Keratinocyte (primary cell): ENCODE results near the gene TNFRSF4.

Experiments used
- EZH2 ChIP-seq: IDR thresholded peaks from one replicate; pipeline ENCODE4 v1.6.1; 2012; ENCODE audit warnings: inconsistent platforms, mild to moderate bottlenecking, low read length, moderate library complexity
- TF ChIP-seq, protein P1 (sequence below), 3 experiments: IDR thresholded peaks in 1 of 3; conservative IDR thresholded peaks in 1 of 3; optimal IDR thresholded peaks in 1 of 3; 2 replicates in 2 of 3; 3 replicates in 1 of 3; pipeline versions ENCODE3 to v1.5.1; 2011; ENCODE audit warnings: low read length in 3 of 3, mild to moderate bottlenecking in 3 of 3, moderate library complexity in 2 of 3, control low read depth in 1 of 3, inconsistent platforms in 1 of 3; ENCODE audit not compliant: insufficient read depth in 2 of 3; ENCODE audit errors: extremely low read depth in 1 of 3

DNA sequence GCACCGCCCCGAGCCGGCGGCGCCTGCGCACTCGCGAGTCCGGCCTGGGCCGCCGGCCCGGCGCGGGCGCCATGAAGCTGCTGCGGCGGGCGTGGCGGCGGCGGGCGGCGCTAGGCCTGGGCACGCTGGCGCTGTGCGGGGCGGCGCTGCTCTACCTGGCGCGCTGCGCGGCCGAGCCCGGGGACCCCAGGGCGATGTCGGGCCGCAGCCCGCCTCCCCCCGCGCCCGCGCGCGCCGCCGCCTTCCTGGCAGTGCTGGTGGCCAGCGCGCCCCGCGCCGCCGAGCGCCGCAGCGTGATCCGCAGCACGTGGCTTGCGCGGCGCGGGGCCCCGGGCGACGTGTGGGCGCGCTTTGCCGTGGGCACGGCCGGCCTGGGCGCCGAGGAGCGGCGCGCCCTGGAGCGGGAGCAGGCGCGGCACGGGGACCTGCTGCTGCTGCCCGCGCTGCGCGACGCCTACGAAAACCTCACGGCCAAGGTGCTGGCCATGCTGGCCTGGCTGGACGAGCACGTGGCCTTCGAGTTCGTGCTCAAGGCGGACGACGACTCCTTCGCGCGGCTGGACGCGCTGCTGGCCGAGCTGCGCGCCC lies 18.3 kb upstream of the TNFRSF4 start, which contains the start of gene B3GALT6:
- TF ChIP-seq, protein P1, sequence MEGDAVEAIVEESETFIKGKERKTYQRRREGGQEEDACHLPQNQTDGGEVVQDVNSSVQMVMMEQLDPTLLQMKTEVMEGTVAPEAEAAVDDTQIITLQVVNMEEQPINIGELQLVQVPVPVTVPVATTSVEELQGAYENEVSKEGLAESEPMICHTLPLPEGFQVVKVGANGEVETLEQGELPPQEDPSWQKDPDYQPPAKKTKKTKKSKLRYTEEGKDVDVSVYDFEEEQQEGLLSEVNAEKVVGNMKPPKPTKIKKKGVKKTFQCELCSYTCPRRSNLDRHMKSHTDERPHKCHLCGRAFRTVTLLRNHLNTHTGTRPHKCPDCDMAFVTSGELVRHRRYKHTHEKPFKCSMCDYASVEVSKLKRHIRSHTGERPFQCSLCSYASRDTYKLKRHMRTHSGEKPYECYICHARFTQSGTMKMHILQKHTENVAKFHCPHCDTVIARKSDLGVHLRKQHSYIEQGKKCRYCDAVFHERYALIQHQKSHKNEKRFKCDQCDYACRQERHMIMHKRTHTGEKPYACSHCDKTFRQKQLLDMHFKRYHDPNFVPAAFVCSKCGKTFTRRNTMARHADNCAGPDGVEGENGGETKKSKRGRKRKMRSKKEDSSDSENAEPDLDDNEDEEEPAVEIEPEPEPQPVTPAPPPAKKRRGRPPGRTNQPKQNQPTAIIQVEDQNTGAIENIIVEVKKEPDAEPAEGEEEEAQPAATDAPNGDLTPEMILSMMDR (optimal IDR thresholded peaks at IDR 0.05 in 1 of 3, IDR thresholded peaks at IDR 0.05 in 1 of 3, conservative IDR thresholded peaks at IDR 0.05 in 1 of 3; ENCODE audit: extremely low read depth in 1 of 3, insufficient read depth in 2 of 3, low read length in 3 of 3): no peak
- TF ChIP-seq EZH2: no peak
